IMR-90 (cell line): ENCODE measurements around the gene NOC2L. TPM values are rescaled to one million over a fixed set of nuclear protein-coding genes. Genes with fewer than 3 reads are reported as not detected.

Experiments
- ATAC-seq: fragments of 200-7000 bp; cut with Tn5 transposase; 2 replicates; pipeline ENCODE4 v1.9.1; 2020; ENCODE audit warnings: low read depth, mild to moderate bottlenecking, moderate library complexity
- BruUV-seq: library from RNA; stranded (reverse); fragments of 400-500 nt; replicated peaks from 2 replicates; lab custom pipeline; 2021; lab: Mats Ljungman, UMichigan
- CTCF ChIA-PET: fragments of 300-600 bp; formaldehyde crosslinking; extraction: SDS; loops from one replicate; lab custom pipeline; 2021; ENCODE audit warnings: antibody characterized with exemption; lab: Yijun Ruan, JAX
- POLR2A ChIA-PET: fragments of 300-600 bp; sonication (Branson Sonifier 250); formaldehyde crosslinking; loops from one replicate; lab custom pipeline; 2022; ENCODE audit warnings: antibody characterized with exemption; ENCODE audit not compliant: unreplicated experiment; lab: Charles Lee
- DNase-seq: peaks from one replicate; pipeline ENCODE4 v3.0.0; 2013
- H2AFZ ChIP-seq: replicated peaks from 2 replicates; pipeline ENCODE3; 2013; ENCODE audit warnings: low read length, mild to moderate bottlenecking; ENCODE audit not compliant: poor library complexity
- H2AK5ac ChIP-seq: 2 replicates; pipeline ENCODE4 v1.6.1; 2013; ENCODE audit warnings: low read depth, low read length, inconsistent platforms
- H2AK9ac ChIP-seq: replicated peaks from 2 replicates; pipeline ENCODE3; 2013; ENCODE audit warnings: mild to moderate bottlenecking, low read depth, low read length, moderate library complexity; ENCODE audit not compliant: poor library complexity
- H2BK120ac ChIP-seq: 2 replicates; pipeline ENCODE4 v1.6.1; 2013; ENCODE audit warnings: low read depth, low read length, inconsistent platforms
- H2BK15ac ChIP-seq: 3 replicates; pipeline ENCODE4 v1.6.1; 2013; ENCODE audit warnings: low read depth, low read length, inconsistent platforms
- H2BK20ac ChIP-seq: 2 replicates; pipeline ENCODE4 v1.6.1; 2013; ENCODE audit warnings: low read depth, mild to moderate bottlenecking, inconsistent platforms, low read length, moderate library complexity
- H2BK5ac ChIP-seq: 2 replicates; pipeline ENCODE4 v1.6.1; 2013; ENCODE audit warnings: mild to moderate bottlenecking, low read depth, low read length, inconsistent platforms; ENCODE audit not compliant: poor library complexity, severe bottlenecking
- H3K14ac ChIP-seq: replicated peaks from 2 replicates; pipeline ENCODE4 v1.6.1; 2013; ENCODE audit warnings: low read depth, low read length, inconsistent platforms
- H3K18ac ChIP-seq: 2 replicates; pipeline ENCODE4 v1.6.1; 2013; ENCODE audit warnings: low read depth, low read length, control low read depth
- H3K23ac ChIP-seq: 2 replicates; pipeline ENCODE4 v1.6.1; 2013; ENCODE audit warnings: low read depth, low read length, inconsistent platforms
- H3K27ac ChIP-seq: 2 replicates; pipeline ENCODE4 v1.5.1; 2013; ENCODE audit warnings: mild to moderate bottlenecking, control low read depth, low read length; ENCODE audit not compliant: insufficient read depth
- H3K27me3 ChIP-seq: 2 replicates; pipeline ENCODE4 v1.6.1; 2013; ENCODE audit warnings: low read length; ENCODE audit not compliant: control insufficient read depth, insufficient read depth
- H3K36me3 ChIP-seq: 2 replicates; pipeline ENCODE4 v1.6.1; 2013; ENCODE audit warnings: low read length, mixed read lengths; ENCODE audit not compliant: control insufficient read depth, insufficient read depth
- H3K4ac ChIP-seq: 2 replicates; pipeline ENCODE4 v1.6.1; 2013; ENCODE audit warnings: low read depth, low read length, inconsistent platforms
- H3K4me1 ChIP-seq: 2 replicates; pipeline ENCODE4 v1.6.1; 2013; ENCODE audit warnings: low read length, mixed read lengths; ENCODE audit not compliant: control insufficient read depth, insufficient read depth
- H3K4me2 ChIP-seq: 2 replicates; pipeline ENCODE4 v1.6.1; 2013; ENCODE audit warnings: low read depth, mild to moderate bottlenecking, control low read depth, low read length, moderate library complexity
- H3K4me3 ChIP-seq: 2 replicates; pipeline ENCODE4 v1.5.1; 2013; ENCODE audit warnings: low read depth, mild to moderate bottlenecking, control low read depth, low read length, moderate library complexity; ENCODE audit not compliant: insufficient read depth
- H3K56ac ChIP-seq: 2 replicates; pipeline ENCODE4 v1.6.1; 2013; ENCODE audit warnings: low read length, inconsistent platforms; ENCODE audit not compliant: insufficient read depth; ENCODE audit errors: extremely low read depth
- H3K79me1 ChIP-seq, 2 experiments: 2 replicates each; pipeline ENCODE4 v1.6.1; 2013; ENCODE audit warnings: low read length in 2 of 2, inconsistent platforms in 1 of 2, low read depth in 1 of 2
- H3K9ac ChIP-seq: 2 replicates; pipeline ENCODE4 v1.6.1; 2013; ENCODE audit warnings: low read depth, low read length, control low read depth
- H3K9me1 ChIP-seq: 2 replicates; pipeline ENCODE4 v1.6.1; 2013; ENCODE audit warnings: low read length, inconsistent platforms; ENCODE audit not compliant: insufficient read depth
- H3K9me3 ChIP-seq: 2 replicates; pipeline ENCODE4 v1.6.1; 2013; ENCODE audit warnings: low read length; ENCODE audit not compliant: control insufficient read depth, insufficient read depth
- H4K20me1 ChIP-seq: 2 replicates; pipeline ENCODE4 v1.6.1; 2013; ENCODE audit warnings: low read length, inconsistent platforms; ENCODE audit not compliant: insufficient read depth
- H4K5ac ChIP-seq: 2 replicates; pipeline ENCODE4 v1.6.1; 2013; ENCODE audit warnings: mild to moderate bottlenecking, low read depth, low read length, control low read depth
- H4K8ac ChIP-seq, 2 experiments: 2 replicates each; pipeline ENCODE4 v1.6.1; 2013; ENCODE audit warnings: low read depth in 2 of 2, low read length in 2 of 2, control low read depth in 1 of 2, inconsistent platforms in 1 of 2
- H4K91ac ChIP-seq: 2 replicates; pipeline ENCODE4 v1.6.1; 2013; ENCODE audit warnings: low read depth, low read length, inconsistent platforms; ENCODE audit not compliant: insufficient read depth
- BHLHE40 ChIP-seq: fragments of 150-350 bp; IDR thresholded peaks from 2 replicates; pipeline ENCODE4 v1.6.1; 2016; ENCODE audit warnings: mild to moderate bottlenecking, low read depth, low read length
- CEBPB ChIP-seq: IDR thresholded peaks from 2 replicates; pipeline ENCODE4 v1.6.1; 2012; ENCODE audit warnings: low read depth, low read length, improper control_type of control experiment
- CHD1 ChIP-seq: IDR thresholded peaks from 2 replicates; pipeline ENCODE4 v1.6.1; 2012; ENCODE audit warnings: low read depth, low read length, improper control_type of control experiment
- MAZ ChIP-seq: IDR thresholded peaks from 2 replicates; pipeline ENCODE4 v1.6.1; 2012; ENCODE audit warnings: low read depth, mild to moderate bottlenecking, low read length, improper control_type of control experiment, moderate library complexity, borderline replicate concordance
- MXI1 ChIP-seq: IDR thresholded peaks from 2 replicates; pipeline ENCODE4 v1.6.1; 2012; ENCODE audit warnings: low read depth, mild to moderate bottlenecking, low read length, moderate library complexity, borderline replicate concordance
- NFE2L2 ChIP-seq: fragments of 150-350 bp; IDR thresholded peaks from 2 replicates; pipeline ENCODE4 v1.6.1; 2016; ENCODE audit warnings: low read depth, mild to moderate bottlenecking, low read length
- POLR2A ChIP-seq: IDR thresholded peaks from 2 replicates; pipeline ENCODE4 v1.6.1; 2012; ENCODE audit warnings: mild to moderate bottlenecking, low read depth, low read length
- RAD21 ChIP-seq: IDR thresholded peaks from 2 replicates; pipeline ENCODE4 v1.6.1; 2012; ENCODE audit warnings: low read length, improper control_type of control experiment
- SMC3 ChIP-seq: fragments of 150-350 bp; IDR thresholded peaks from 2 replicates; pipeline ENCODE4 v1.6.1; 2016; ENCODE audit warnings: low read depth, mild to moderate bottlenecking, antibody characterized with exemption, low read length, moderate library complexity
- WGBS, 2 experiments: methylation state at CpG; one replicate each; pipeline versions ENCODE4 v1.1.5 to v1.1.7; 2013; ENCODE audit warnings: missing lambda C conversion rate in 2 of 2; ENCODE audit not compliant: insufficient read length in 1 of 2; ENCODE audit errors: extremely low coverage in 2 of 2; 5-methylcytosine and 5-hydroxymethylcytosine counted together
- dilution Hi-C: fragments of 300-500 bp; cut with HindIII; formaldehyde crosslinking; loops from one replicate; pipeline ENCODE4 v1.14.3; 2018; ENCODE audit warnings: low sequenced_read_pairs; ENCODE audit not compliant: unreplicated experiment
- in situ Hi-C: fragments of 300-500 bp; cut with MboI; formaldehyde crosslinking; loops from 3 replicates; pipeline ENCODE4 v1.14.3; 2019; ENCODE audit warnings: low sequenced_read_pairs, inconsistent platforms, mixed read lengths
- intact Hi-C: fragments of 100-400 bp; cut with micrococcal nuclease; formaldehyde crosslinking; loops from 2 replicates; pipeline ENCODE4 v1.10.0; 2022
- polyA plus RNA-seq, 3 experiments: library from polyadenylated mRNA; depleted of rRNA; stranded (reverse); fragments of >200 nt; gene quantifications; 2 replicates each; pipeline ENCODE4 v1.2.3, GENCODE V29; 2012; ENCODE audit warnings: low replicate concordance in 1 of 3
- total RNA-seq: library from RNA; depleted of rRNA; stranded (reverse); fragments of >200 nt; gene quantifications from 2 replicates; pipeline ENCODE4 v1.2.3, GENCODE V29; 2012
- TF ChIP-seq, protein P1 (sequence below): conservative IDR thresholded peaks from 2 replicates; pipeline ENCODE4 v1.5.1; 2012; ENCODE audit warnings: mild to moderate bottlenecking, low read depth, low read length, improper control_type of control experiment

NOC2L gene
- total and polyA plus RNA-seq, 2 of the 4 experiments (the other 2 are of a cell fraction), result 74.2 to 106 TPM

- Histone ChIP-seq H4K5ac (no peak overlapping the region), H3K23ac (no peak overlapping the region), H3K9me3 (no peaks in the 10 kb centered on the region), H2BK120ac (no peak overlapping the region), H3K9me1 (no peaks in the 10 kb centered on the region), H4K20me1 (no peaks in the 10 kb centered on the region), H2AK9ac (no peak overlapping the region), H4K8ac (no peak overlapping the region), H2BK20ac (no peak overlapping the region), H3K36me3 (no peaks in the 10 kb centered on the region), H2BK15ac (no peak overlapping the region), H3K4ac (no peak overlapping the region), H3K27ac (no peak overlapping the region), H2BK5ac (no peak overlapping the region), H3K79me1 (peaks cover 0 to 7% of the 10 kb centered on the region in 2 experiments; a peak in 1 of 4 replicates), H2AK5ac (no peak overlapping the region), H3K4me1 (peaks cover 11% of the 10 kb centered on the region), H3K14ac (no peak overlapping the region), H3K18ac (no peak overlapping the region), H3K4me3 (no peak overlapping the region), H3K9ac (no peak overlapping the region), H2AFZ (no peak overlapping the region), H3K56ac (no peak overlapping the region), H3K27me3 (peaks cover 21% of the 10 kb centered on the region), H4K91ac (no peak overlapping the region), H3K4me2 (no peak overlapping the region)
- in situ Hi-C loops (no loop called here), dilution Hi-C loops (no loop called here), intact Hi-C loops (loop anchor here (5.0 kb wide), 1 partner anchor 76 kb away; no protein-coding TSS in a partner anchor)
- WGBS, 2 experiments, result 64% methylated on average over 15 of the region's 18 CpGs; no CpG with 5 or more reads in 1 of the 2 experiments
- no peak for ATAC-seq
- POLR2A ChIA-PET, result no interaction called here
- TF ChIP-seq CHD1 (no peak), SMC3 (no peak), POLR2A (no peak), CEBPB (no peak), BHLHE40 (no peak), RAD21 (no peak), MXI1 (no peak), NFE2L2 (no peak), MAZ (no peak)
- TF ChIP-seq, protein P1, sequence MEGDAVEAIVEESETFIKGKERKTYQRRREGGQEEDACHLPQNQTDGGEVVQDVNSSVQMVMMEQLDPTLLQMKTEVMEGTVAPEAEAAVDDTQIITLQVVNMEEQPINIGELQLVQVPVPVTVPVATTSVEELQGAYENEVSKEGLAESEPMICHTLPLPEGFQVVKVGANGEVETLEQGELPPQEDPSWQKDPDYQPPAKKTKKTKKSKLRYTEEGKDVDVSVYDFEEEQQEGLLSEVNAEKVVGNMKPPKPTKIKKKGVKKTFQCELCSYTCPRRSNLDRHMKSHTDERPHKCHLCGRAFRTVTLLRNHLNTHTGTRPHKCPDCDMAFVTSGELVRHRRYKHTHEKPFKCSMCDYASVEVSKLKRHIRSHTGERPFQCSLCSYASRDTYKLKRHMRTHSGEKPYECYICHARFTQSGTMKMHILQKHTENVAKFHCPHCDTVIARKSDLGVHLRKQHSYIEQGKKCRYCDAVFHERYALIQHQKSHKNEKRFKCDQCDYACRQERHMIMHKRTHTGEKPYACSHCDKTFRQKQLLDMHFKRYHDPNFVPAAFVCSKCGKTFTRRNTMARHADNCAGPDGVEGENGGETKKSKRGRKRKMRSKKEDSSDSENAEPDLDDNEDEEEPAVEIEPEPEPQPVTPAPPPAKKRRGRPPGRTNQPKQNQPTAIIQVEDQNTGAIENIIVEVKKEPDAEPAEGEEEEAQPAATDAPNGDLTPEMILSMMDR, result no peak
- CTCF ChIA-PET, result no interaction called here
- no peak for DNase-seq
- no TSS peak for BruUV-seq
Measured at GRCh38 chr1:901108-901859, 57.8 kb downstream of the NOC2L start.
